ENCODE data around the gene ZNF683.
A peak's percentile ranks its signal among the peaks of the same experiment; 100 is the strongest.

Gene ZNF683

GRCh38 chr1:26411624-26412074, 39.1 kb upstream of the ZNF683 start:
- TF ChIP-seq CTCF (IDR thresholded peaks at IDR 0.05; ENCODE audit: insufficient read depth, low read length, missing control alignments) = no peak
- no peak overlapping the region for H3K4me3 ChIP-seq (ENCODE audit: low read depth, low read length)
- POLR2A ChIA-PET = interaction anchor here (0.6 kb wide), 1 partner anchor 20 kb away, joined by 3 read pairs; the partner anchor contains the start of gene DHDDS
- CTCF ChIA-PET = interaction anchor here (1.2 to 1.6 kb wide), 2 partner anchors 13 to 16 kb away, joined by 3 to 5 read pairs; no protein-coding TSS in a partner anchor
- DNase-seq (ENCODE audit: low read depth, low spot score) = no peak

- DNase-seq (ENCODE audit: low read depth, low spot score) = no peak
- H3K4me3 ChIP-seq (ENCODE audit: low read depth, low read length) = no peak within 1 kb of the TSS
- CTCF ChIA-PET = interaction anchor here (1.2 to 2.6 kb wide), 3 partner anchors 9 to 15 kb away, joined by 3 to 10 read pairs (median 5); no protein-coding TSS in a partner anchor
- TF ChIP-seq CTCF (IDR thresholded peaks at IDR 0.05; ENCODE audit: insufficient read depth, low read length, missing control alignments) = no peak
- POLR2A ChIA-PET = interaction anchor here (0.6 kb wide), 1 partner anchor 21 kb away, joined by 3 read pairs; the partner anchor contains the start of gene DHDDS
These were observed 38.4 kb upstream of the ZNF683 start, which contains the start of gene LIN28A for GRCh38 chr1:26410706-26411623. Gene LIN28A (plus strand): TSS chr1:26410817. CDS start chr1:26410892, 75 bp downstream.

- no peak for DNase-seq (ENCODE audit: low read depth, low spot score)
- ChIA-PET POLR2A (no interaction called here), CTCF (interaction anchor here (2.6 to 5.9 kb wide), 2 partner anchors 7 to 11 kb away, joined by 10 to 90 read pairs; no protein-coding TSS in a partner anchor)
- TF ChIP-seq CTCF (IDR thresholded peaks at IDR 0.05; ENCODE audit: insufficient read depth, low read length, missing control alignments) = no peak
- no peak overlapping the region for H3K4me3 ChIP-seq (ENCODE audit: low read depth, low read length)
These were observed 36.7 kb upstream of the ZNF683 start for GRCh38 chr1:26409191-26409807.

- ChIA-PET CTCF (interaction anchor here (1.2 to 5.9 kb wide), 3 partner anchors 8 to 512 kb away, joined by 3 to 90 read pairs (median 10); no protein-coding TSS in a partner anchor), POLR2A (interaction anchor here (1.0 kb wide), 1 partner anchor 9 kb away, joined by 4 read pairs; no protein-coding TSS in a partner anchor)
- TF ChIP-seq CTCF (IDR thresholded peaks at IDR 0.05; ENCODE audit: insufficient read depth, low read length, missing control alignments) = no peak
- DNase-seq (ENCODE audit: low read depth, low spot score) = no peak
- no peak overlapping the region for H3K4me3 ChIP-seq (ENCODE audit: low read depth, low read length)
These were observed 36.1 kb upstream of the ZNF683 start for GRCh38 chr1:26408604-26409003.

GRCh38 chr1:26405281-26405915, 32.8 kb upstream of the ZNF683 start:
- POLR2A ChIA-PET = interaction anchor here (0.6 kb wide), 1 partner anchor 50 kb away, joined by 5 read pairs; no protein-coding TSS in a partner anchor
- TF ChIP-seq CTCF (IDR thresholded peaks at IDR 0.05; ENCODE audit: insufficient read depth, low read length, missing control alignments) = no peak
- H3K4me3 ChIP-seq (ENCODE audit: low read depth, low read length) = no peak overlapping the region
- DNase-seq (ENCODE audit: low read depth, low spot score) = peak; percentile 69
- CTCF ChIA-PET = interaction anchor here (0.7 to 5.9 kb wide), 6 partner anchors 11 to 260 kb away, joined by 3 to 90 read pairs (median 6); no protein-coding TSS in a partner anchor

Measured in AG04449 (cell line).